Activated gamma-delta T cell treated with Interleukin-2 at 50 U/mL for 16 hours (primary cell): ENCODE measurements around the gene TRPM7.
"Not testable (repeated sequence)": the region's sequence is repeated elsewhere in the genome, so short reads cannot be mapped to it uniquely, and the experiment has no call there.

Experiments used
- DNase-seq: peaks from one replicate; pipeline ENCODE4 v3.0.0-alpha.2; 2020

TRPM7 gene

GRCh38 chr15:50686469-50687301 lies at the start of gene TRPM7:
Gene TRPM7, minus strand, starts transcription at chr15:50686797. Its CDS starts 264 bp downstream, at chr15:50686533.
- peak; percentile 81 for DNase-seq

GRCh38 chr15:50735156-50735555 lies 48.6 kb upstream of the TRPM7 start:
- DNase-seq = no peak

- DNase-seq = no peak
These were observed 39.7 kb upstream of the TRPM7 start for GRCh38 chr15:50726315-50726714.

- no peak for DNase-seq
These were observed 32.1 kb upstream of the TRPM7 start for GRCh38 chr15:50718700-50719125.

GRCh38 chr15:50712018-50712417 lies 25.4 kb upstream of the TRPM7 start:
- DNase-seq = no peak

- DNase-seq = no peak
These were observed 24.0 kb upstream of the TRPM7 start for GRCh38 chr15:50710585-50710984.

- DNase-seq = no peak
These were observed 21.4 kb upstream of the TRPM7 start for GRCh38 chr15:50707878-50708427.

GRCh38 chr15:50702762-50703334 lies 16.3 kb upstream of the TRPM7 start:
- no peak for DNase-seq

GRCh38 chr15:50698101-50698500 lies 11.5 kb upstream of the TRPM7 start:
- no peak for DNase-seq

- no peak for DNase-seq
These were observed 10.7 kb upstream of the TRPM7 start for GRCh38 chr15:50697109-50697797.

GRCh38 chr15:50694634-50695165 lies 8.1 kb upstream of the TRPM7 start:
- not testable (repeated sequence) for DNase-seq

GRCh38 chr15:50687302-50687902 lies 805 bp upstream of the TRPM7 start:
- DNase-seq = no peak

GRCh38 chr15:50685976-50686468 lies 575 bp downstream of the TRPM7 start:
- peak; percentile 48 for DNase-seq

- DNase-seq = no peak
These were observed 1.2 kb downstream of the TRPM7 start for GRCh38 chr15:50685191-50685975.

GRCh38 chr15:50681467-50681866 lies 5.1 kb downstream of the TRPM7 start:
- no peak for DNase-seq

GRCh38 chr15:50676799-50677483 lies 9.7 kb downstream of the TRPM7 start:
- no peak for DNase-seq

- no peak for DNase-seq
These were observed 11.0 kb downstream of the TRPM7 start for GRCh38 chr15:50675535-50676144.

- DNase-seq = no peak
These were observed 16.5 kb downstream of the TRPM7 start for GRCh38 chr15:50670115-50670514.

GRCh38 chr15:50669611-50670010 lies 17.0 kb downstream of the TRPM7 start:
- DNase-seq = no peak

GRCh38 chr15:50665938-50666337 lies 20.7 kb downstream of the TRPM7 start:
- DNase-seq = no peak

- DNase-seq = no peak
These were observed 31.0 kb downstream of the TRPM7 start for GRCh38 chr15:50655555-50655954.
